Loucy (cell line): ENCODE measurements around the gene ATP10A.

ENCODE experiments used
- H2AFZ ChIP-seq: fragments of 200-600 bp; sonication (generic); 2 replicates; pipeline ENCODE4 v1.6.0; 2016; ENCODE audit warnings: antibody characterized with exemption, mild to moderate bottlenecking, low read length, moderate library complexity
- H3F3A ChIP-seq: fragments of 200-600 bp; 2 replicates; pipeline ENCODE4 v1.6.0; 2016; ENCODE audit warnings: antibody characterized with exemption, low read depth, mild to moderate bottlenecking
- H3K27me3 ChIP-seq: fragments of 200-600 bp; sonication (generic); 2 replicates; pipeline ENCODE4 v1.6.1; 2014; ENCODE audit warnings: low read length, mild to moderate bottlenecking; ENCODE audit not compliant: insufficient read depth, poor library complexity, severe bottlenecking
- H3K36me3 ChIP-seq: fragments of 200-600 bp; sonication (generic); 2 replicates; pipeline ENCODE4 v1.6.1; 2016; ENCODE audit warnings: low read length; ENCODE audit not compliant: insufficient read depth
- H3K4me1 ChIP-seq: fragments of 200-600 bp; sonication (generic); 2 replicates; pipeline ENCODE4 v1.5.1; 2014; ENCODE audit warnings: low read length, mild to moderate bottlenecking; ENCODE audit not compliant: insufficient read depth, poor library complexity, severe bottlenecking
- H3K4me2 ChIP-seq: fragments of 200-600 bp; sonication (generic); 2 replicates; pipeline ENCODE4 v1.6.0; 2014; ENCODE audit warnings: antibody characterized with exemption, low read length, low read depth, mild to moderate bottlenecking; ENCODE audit not compliant: poor library complexity, severe bottlenecking
- H3K4me3 ChIP-seq: fragments of 200-600 bp; sonication (generic); 2 replicates; pipeline ENCODE4 v1.5.1; 2014; ENCODE audit warnings: low read length, mild to moderate bottlenecking, mixed read lengths; ENCODE audit not compliant: poor library complexity, severe bottlenecking
- H3K79me2 ChIP-seq: fragments of 200-600 bp; sonication (generic); 2 replicates; pipeline ENCODE4 v1.6.1; 2014; ENCODE audit warnings: low read length; ENCODE audit not compliant: insufficient read depth
- H3K9ac ChIP-seq: fragments of 200-600 bp; sonication (generic); 2 replicates; pipeline ENCODE4 v1.6.0; 2014; ENCODE audit warnings: mild to moderate bottlenecking, low read depth, low read length, moderate library complexity; ENCODE audit not compliant: poor library complexity, severe bottlenecking
- H3K9me2 ChIP-seq: fragments of 200-600 bp; sonication (generic); replicated peaks from 2 replicates; pipeline ENCODE4 v1.6.1; 2016; ENCODE audit warnings: low read depth, low read length, mixed read lengths
- H3K9me3 ChIP-seq: fragments of 200-600 bp; sonication (generic); 2 replicates; pipeline ENCODE4 v1.6.1; 2014; ENCODE audit warnings: mild to moderate bottlenecking, antibody characterized with exemption, low read length, low read depth; ENCODE audit not compliant: insufficient read depth
- H4K20me1 ChIP-seq: fragments of 200-600 bp; sonication (generic); 2 replicates; pipeline ENCODE4 v1.6.0; 2014; ENCODE audit warnings: antibody characterized with exemption, low read length, mild to moderate bottlenecking; ENCODE audit not compliant: insufficient read depth, poor library complexity, severe bottlenecking
- CTCF ChIP-seq: fragments of 200-600 bp; sonication (generic); conservative IDR thresholded peaks from 2 replicates; pipeline ENCODE4 v1.5.1; 2014; ENCODE audit warnings: mild to moderate bottlenecking, antibody characterized with exemption, low read length
- EZH2phosphoT487 ChIP-seq: fragments of 200-600 bp; IDR thresholded peaks from 2 replicates; pipeline ENCODE4 v1.6.1; 2018; ENCODE audit warnings: antibody characterized with exemption, mild to moderate bottlenecking, moderate library complexity, borderline replicate concordance

ATP10A gene

DNA sequence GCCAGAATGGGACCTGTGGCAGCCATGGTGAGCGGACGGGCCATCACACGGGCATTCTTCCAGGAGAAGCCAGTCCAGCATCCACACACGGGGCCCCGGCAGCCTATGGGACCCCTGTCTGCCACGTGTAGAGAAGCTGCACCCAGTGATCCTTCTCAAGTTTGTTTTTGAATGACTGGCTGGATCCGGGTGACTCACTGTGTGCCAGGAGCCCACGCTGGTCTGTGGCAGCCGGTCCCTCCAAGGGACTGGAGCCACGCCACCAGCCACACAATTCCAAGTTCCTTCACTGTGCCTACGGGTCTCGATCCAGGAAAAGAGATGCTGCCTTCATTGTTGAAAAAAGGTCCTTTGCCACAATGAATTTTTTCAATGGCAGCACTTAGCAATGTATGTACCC, 58.1 kb downstream of the ATP10A start:
- H3K4me1 ChIP-seq = no peaks in the 10 kb centered on the region
- H4K20me1 ChIP-seq = no peaks in the 10 kb centered on the region
- H3K9me2 ChIP-seq = no peaks in the 10 kb centered on the region
- H3K27me3 ChIP-seq = no peaks in the 10 kb centered on the region
- H3K4me3 ChIP-seq = no peak overlapping the region
- H3F3A ChIP-seq = no peaks in the 10 kb centered on the region
- no peaks in the 10 kb centered on the region for H3K36me3 ChIP-seq
- no peak overlapping the region for H2AFZ ChIP-seq
- H3K4me2 ChIP-seq = no peak overlapping the region
- peaks cover 14% of the 10 kb centered on the region; the same call in 1 of the 2 replicates for H3K9me3 ChIP-seq
- no peaks in the 10 kb centered on the region for H3K79me2 ChIP-seq
- no peak for TF ChIP-seq CTCF
- no peak for TF ChIP-seq EZH2phosphoT487
- H3K9ac ChIP-seq = no peak overlapping the region

- TF ChIP-seq EZH2phosphoT487 = no peak
- no peak for TF ChIP-seq CTCF
- no peak overlapping the region for H3K4me2 ChIP-seq
Measured at GRCh38 chr15:25804451-25804850, 58.7 kb downstream of the ATP10A start.

DNA sequence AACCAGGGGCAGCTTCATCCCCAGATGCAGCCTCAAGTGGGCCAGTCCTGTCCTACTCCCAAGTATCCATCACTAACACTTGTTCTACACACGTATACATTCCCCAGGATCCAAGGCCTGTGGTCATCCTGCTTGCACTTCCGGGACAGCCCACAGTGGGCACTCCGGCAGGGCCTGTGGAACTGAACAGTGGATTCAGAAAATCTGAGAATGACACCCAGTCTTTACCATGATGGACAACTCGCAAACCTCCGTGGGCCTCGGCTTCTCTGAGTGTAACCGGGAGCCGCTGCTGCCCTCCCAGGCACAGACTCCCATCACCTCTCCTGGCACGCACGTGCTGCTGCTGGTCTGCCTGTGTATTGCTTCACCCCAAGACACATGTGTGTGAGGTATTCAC, 59.6 kb downstream of the ATP10A start:
- H3K9me2 ChIP-seq = no peaks in the 10 kb centered on the region

More at GRCh38 chr15:25804451-25804850, 58.7 kb downstream of the ATP10A start:
- H3K4me1 ChIP-seq = no peaks in the 10 kb centered on the region
- peaks cover 16% of the 10 kb centered on the region; the same call in 1 of the 2 replicates for H3K9me3 ChIP-seq
- no peaks in the 10 kb centered on the region for H3K79me2 ChIP-seq
- H3K9me2 ChIP-seq = no peaks in the 10 kb centered on the region
- no peaks in the 10 kb centered on the region for H3F3A ChIP-seq
- no peak overlapping the region for H3K4me3 ChIP-seq
- no peak overlapping the region for H2AFZ ChIP-seq
- H4K20me1 ChIP-seq = no peaks in the 10 kb centered on the region
- H3K36me3 ChIP-seq = no peaks in the 10 kb centered on the region
- H3K27me3 ChIP-seq = no peaks in the 10 kb centered on the region
- H3K9ac ChIP-seq = no peak overlapping the region

More for the DNA sequence above, 59.6 kb downstream of the ATP10A start:
- Histone ChIP-seq H3K27me3 (no peaks in the 10 kb centered on the region), H4K20me1 (no peaks in the 10 kb centered on the region), H3F3A (no peaks in the 10 kb centered on the region), H3K9ac (no peak overlapping the region), H3K4me1 (no peaks in the 10 kb centered on the region), H3K79me2 (no peaks in the 10 kb centered on the region), H2AFZ (no peak overlapping the region), H3K4me2 (no peak overlapping the region), H3K36me3 (no peaks in the 10 kb centered on the region), H3K9me3 (peaks cover 9% of the 10 kb centered on the region; the same call in 1 of the 2 replicates), H3K4me3 (no peak overlapping the region)
- TF ChIP-seq EZH2phosphoT487 = no peak
- TF ChIP-seq CTCF = no peak
